GM12878 (cell line): ENCODE measurements around the gene SIRPD. TPM values are rescaled to one million over a fixed set of nuclear protein-coding genes. Genes with fewer than 3 reads are reported as not detected.

Experiments used
- CBFB ChIP-seq: IDR thresholded peaks from 2 replicates; pipeline ENCODE4 v1.6.1; 2016; ENCODE audit warnings: antibody characterized with exemption, low read depth
- CEBPB ChIP-seq, 2 experiments: fragments of 150-350 bp in 1 of 2; IDR thresholded peaks; 2 replicates each; pipeline ENCODE4 v1.6.1; 2012 to 2014; ENCODE audit warnings: low read depth in 2 of 2, low read length in 2 of 2, borderline replicate concordance in 1 of 2, inconsistent platforms in 1 of 2
- E4F1 ChIP-seq: fragments of 450-650 bp; IDR thresholded peaks from 2 replicates; pipeline ENCODE4 v1.6.1; 2018; ENCODE audit warnings: borderline replicate concordance, mild to moderate bottlenecking; ENCODE audit not compliant: partially characterized antibody
- EED ChIP-seq: sonication (generic); IDR thresholded peaks from 2 replicates; pipeline ENCODE4 v1.6.1; 2016; ENCODE audit warnings: antibody characterized with exemption, low read depth
- ETV6 ChIP-seq, 2 experiments: fragments of 450-650 bp in 1 of 2; IDR thresholded peaks in 1 of 2; conservative IDR thresholded peaks in 1 of 2; 2 replicates each; pipeline ENCODE4 v1.6.1; 2014; ENCODE audit warnings: antibody characterized with exemption in 1 of 2, borderline replicate concordance in 1 of 2, low read depth in 1 of 2, mild to moderate bottlenecking in 1 of 2, moderate library complexity in 1 of 2
- GATAD2B ChIP-seq: fragments of 450-650 bp; conservative IDR thresholded peaks from 2 replicates; pipeline ENCODE4 v1.6.1; 2017; ENCODE audit warnings: low read depth, mild to moderate bottlenecking, moderate library complexity
- IKZF1 ChIP-seq: fragments of 450-650 bp; conservative IDR thresholded peaks from 2 replicates; pipeline ENCODE4 v1.6.1; 2017; ENCODE audit warnings: antibody characterized with exemption, mild to moderate bottlenecking
- KLF5 ChIP-seq: fragments of 450-650 bp; IDR thresholded peaks from 2 replicates; pipeline ENCODE4 v1.6.1; 2014; ENCODE audit warnings: mild to moderate bottlenecking; ENCODE audit not compliant: partially characterized antibody
- LARP7 ChIP-seq: fragments of 450-650 bp; IDR thresholded peaks from 2 replicates; pipeline ENCODE4 v1.6.1; 2017; ENCODE audit warnings: mild to moderate bottlenecking
- MXI1 ChIP-seq: fragments of 150-350 bp; IDR thresholded peaks from 2 replicates; pipeline ENCODE4 v1.6.1; 2011; ENCODE audit warnings: low read depth, mild to moderate bottlenecking, inconsistent platforms, low read length, improper control_type of control experiment
- NR2C1 ChIP-seq: fragments of 450-650 bp; IDR thresholded peaks from 2 replicates; pipeline ENCODE4 v1.6.1; 2017; ENCODE audit warnings: antibody characterized with exemption, mild to moderate bottlenecking, moderate library complexity
- NR2F1 ChIP-seq: fragments of 450-650 bp; conservative IDR thresholded peaks from 2 replicates; pipeline ENCODE4 v1.6.1; 2017; ENCODE audit warnings: mild to moderate bottlenecking
- POLR2AphosphoS2 ChIP-seq: IDR thresholded peaks from 2 replicates; pipeline ENCODE4 v1.6.1; 2011; ENCODE audit warnings: low read depth, mild to moderate bottlenecking, low read length, improper control_type of control experiment, moderate library complexity
- PRDM15 ChIP-seq: fragments of 450-650 bp; formaldehyde crosslinking; IDR thresholded peaks from 2 replicates; pipeline ENCODE4 v1.4.0; 2020; ENCODE audit warnings: mild to moderate bottlenecking, moderate library complexity
- RFX5 ChIP-seq: IDR thresholded peaks from 2 replicates; pipeline ENCODE4 v1.6.1; 2011; ENCODE audit warnings: low read depth, low read length, improper control_type of control experiment
- SMAD5 ChIP-seq: IDR thresholded peaks from 2 replicates; pipeline ENCODE4 v1.6.1; 2016; ENCODE audit warnings: antibody characterized with exemption, low read depth
- TAF1 ChIP-seq: IDR thresholded peaks from 2 replicates; pipeline ENCODE4 v1.6.1; 2011; ENCODE audit warnings: mild to moderate bottlenecking, low read depth, low read length, borderline replicate concordance
- ZNF217 ChIP-seq: fragments of 450-650 bp; IDR thresholded peaks from 2 replicates; pipeline ENCODE4 v1.6.1; 2017; ENCODE audit warnings: antibody characterized with exemption, mild to moderate bottlenecking
- polyA plus RNA-seq, 11 experiments: library from polyadenylated mRNA; depleted of rRNA in 4 of 11; unstranded in 6 of 11; stranded (reverse) in 5 of 11; fragments of >200 nt; fragmentation: Nextera tagmentation in 4 of 11; fragmentation: Illumina TruSeq in 1 of 11; extraction: Ambion mirVana in 4 of 11; extraction: Trizol in 1 of 11; gene quantifications; 1 replicate in 1 of 11; 2 replicates in 10 of 11; pipeline versions ENCODE4 v1.2.1 to v1.2.3, GENCODE V29; 2011 to 2016; ENCODE audit warnings: inconsistent platforms in 2 of 11, missing spikeins in 2 of 11, low read depth in 1 of 11
- total RNA-seq, 4 experiments: library from RNA; depleted of rRNA in 3 of 4; stranded (reverse); fragments of >200 nt in 3 of 4; fragmentation: Illumina TruSeq in 1 of 4; extraction: Trizol in 1 of 4; gene quantifications; 2 replicates each; pipeline versions ENCODE4 v1.2.1 to v1.2.3, GENCODE V29; 2013 to 2021
- TF ChIP-seq, protein P1 (sequence below): IDR thresholded peaks from 2 replicates; pipeline ENCODE4 v1.6.1; 2012; ENCODE audit warnings: improper control_type of control experiment, low read depth, low read length; ENCODE audit not compliant: insufficient replicate concordance

The SIRPD gene
- total and polyA plus RNA-seq, 10 of the 15 experiments (the other 5 are each of a cell fraction or from before 2014, with no cell fraction given): 0.10 to 1.6 (median 0.88) TPM

DNA sequence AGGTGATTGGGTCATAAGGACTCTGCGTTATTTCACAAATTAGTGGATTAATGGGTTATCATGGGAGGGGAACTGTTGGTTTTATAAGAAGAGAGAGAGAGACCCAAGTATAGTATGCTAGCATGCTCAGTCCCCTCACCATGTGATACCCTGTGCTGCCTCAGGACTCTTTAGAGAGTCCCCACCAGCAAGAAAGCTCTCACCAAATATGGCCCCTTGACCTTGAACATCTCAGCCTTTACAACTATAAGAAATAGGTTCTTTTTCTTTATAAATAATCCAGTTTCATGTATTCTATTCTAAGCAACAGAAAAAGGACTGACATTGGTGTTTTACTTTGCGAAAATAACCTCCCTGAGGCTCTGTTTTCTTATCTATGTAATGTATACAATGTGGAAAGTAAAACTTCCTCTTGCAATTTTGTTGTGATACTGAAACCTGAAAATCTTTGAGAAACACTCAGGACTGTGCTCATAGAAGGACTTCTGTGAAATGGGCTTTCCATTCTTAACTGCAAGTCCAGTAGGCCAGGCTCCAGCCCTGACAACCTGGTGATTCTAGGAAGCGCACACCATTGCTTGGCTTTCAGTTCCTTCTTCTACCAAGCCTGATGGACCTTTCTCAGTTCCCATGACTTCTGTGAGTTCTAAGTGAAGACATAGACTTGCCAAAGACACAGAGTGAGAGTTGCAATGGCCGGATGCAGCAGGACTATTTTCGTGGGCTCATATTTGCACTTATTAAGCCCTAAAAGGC lies 21.9 kb downstream of the SIRPD start (continued):
- TF ChIP-seq NR2F1: 0 out of 2 replicates have a peak, but pooled peaks have one; percentile 35
- no peak for TF ChIP-seq LARP7
- no peak for TF ChIP-seq NR2C1
- no peak for TF ChIP-seq KLF5
- peak; percentile 98 for TF ChIP-seq EED
- TF ChIP-seq MXI1: no peak
- TF ChIP-seq, protein P1, sequence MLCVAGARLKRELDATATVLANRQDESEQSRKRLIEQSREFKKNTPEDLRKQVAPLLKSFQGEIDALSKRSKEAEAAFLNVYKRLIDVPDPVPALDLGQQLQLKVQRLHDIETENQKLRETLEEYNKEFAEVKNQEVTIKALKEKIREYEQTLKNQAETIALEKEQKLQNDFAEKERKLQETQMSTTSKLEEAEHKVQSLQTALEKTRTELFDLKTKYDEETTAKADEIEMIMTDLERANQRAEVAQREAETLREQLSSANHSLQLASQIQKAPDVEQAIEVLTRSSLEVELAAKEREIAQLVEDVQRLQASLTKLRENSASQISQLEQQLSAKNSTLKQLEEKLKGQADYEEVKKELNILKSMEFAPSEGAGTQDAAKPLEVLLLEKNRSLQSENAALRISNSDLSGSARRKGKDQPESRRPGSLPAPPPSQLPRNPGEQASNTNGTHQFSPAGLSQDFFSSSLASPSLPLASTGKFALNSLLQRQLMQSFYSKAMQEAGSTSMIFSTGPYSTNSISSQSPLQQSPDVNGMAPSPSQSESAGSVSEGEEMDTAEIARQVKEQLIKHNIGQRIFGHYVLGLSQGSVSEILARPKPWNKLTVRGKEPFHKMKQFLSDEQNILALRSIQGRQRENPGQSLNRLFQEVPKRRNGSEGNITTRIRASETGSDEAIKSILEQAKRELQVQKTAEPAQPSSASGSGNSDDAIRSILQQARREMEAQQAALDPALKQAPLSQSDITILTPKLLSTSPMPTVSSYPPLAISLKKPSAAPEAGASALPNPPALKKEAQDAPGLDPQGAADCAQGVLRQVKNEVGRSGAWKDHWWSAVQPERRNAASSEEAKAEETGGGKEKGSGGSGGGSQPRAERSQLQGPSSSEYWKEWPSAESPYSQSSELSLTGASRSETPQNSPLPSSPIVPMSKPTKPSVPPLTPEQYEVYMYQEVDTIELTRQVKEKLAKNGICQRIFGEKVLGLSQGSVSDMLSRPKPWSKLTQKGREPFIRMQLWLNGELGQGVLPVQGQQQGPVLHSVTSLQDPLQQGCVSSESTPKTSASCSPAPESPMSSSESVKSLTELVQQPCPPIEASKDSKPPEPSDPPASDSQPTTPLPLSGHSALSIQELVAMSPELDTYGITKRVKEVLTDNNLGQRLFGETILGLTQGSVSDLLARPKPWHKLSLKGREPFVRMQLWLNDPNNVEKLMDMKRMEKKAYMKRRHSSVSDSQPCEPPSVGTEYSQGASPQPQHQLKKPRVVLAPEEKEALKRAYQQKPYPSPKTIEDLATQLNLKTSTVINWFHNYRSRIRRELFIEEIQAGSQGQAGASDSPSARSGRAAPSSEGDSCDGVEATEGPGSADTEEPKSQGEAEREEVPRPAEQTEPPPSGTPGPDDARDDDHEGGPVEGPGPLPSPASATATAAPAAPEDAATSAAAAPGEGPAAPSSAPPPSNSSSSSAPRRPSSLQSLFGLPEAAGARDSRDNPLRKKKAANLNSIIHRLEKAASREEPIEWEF: no peak
- TF ChIP-seq CEBPB (IDR thresholded peaks at IDR 0.05; ENCODE audit: borderline replicate concordance in 1 of 2, low read depth in 2 of 2, low read length in 2 of 2): no peak
- no peak for TF ChIP-seq CBFB
- no peak for TF ChIP-seq TAF1
- TF ChIP-seq RFX5: no peak
- no peak for TF ChIP-seq POLR2AphosphoS2
- TF ChIP-seq GATAD2B: 0 out of 2 replicates have a peak, but pooled peaks have one; percentile 23
- TF ChIP-seq E4F1: no peak
- peak in 1 of 2 experiments; percentile 85; a peak in 2 of 4 replicates for TF ChIP-seq ETV6 (conservative IDR thresholded peaks at IDR 0.05 in 1 of 2, IDR thresholded peaks at IDR 0.05 in 1 of 2; ENCODE audit: borderline replicate concordance in 1 of 2, low read depth in 1 of 2)
- no peak for TF ChIP-seq SMAD5
- peak; percentile 90 for TF ChIP-seq ZNF217
- TF ChIP-seq IKZF1: peak; percentile 92
- no peak for TF ChIP-seq PRDM15 (CRISPR knock-in tag)
